SIG-M5 treated with dmso at 0.1 percent for 504 hours (cell line): ENCODE results near the gene F2RL3.
"Not testable (repeated sequence)": the region's sequence is repeated elsewhere in the genome, so short reads cannot be mapped to it uniquely, and the experiment has no call there.

Experiments
- DNase-seq: peaks from one replicate; lab custom pipeline; 2025; ENCODE audit not compliant: unreplicated experiment; lab: John Stamatoyannopoulos, UW

The F2RL3 gene

DNA sequence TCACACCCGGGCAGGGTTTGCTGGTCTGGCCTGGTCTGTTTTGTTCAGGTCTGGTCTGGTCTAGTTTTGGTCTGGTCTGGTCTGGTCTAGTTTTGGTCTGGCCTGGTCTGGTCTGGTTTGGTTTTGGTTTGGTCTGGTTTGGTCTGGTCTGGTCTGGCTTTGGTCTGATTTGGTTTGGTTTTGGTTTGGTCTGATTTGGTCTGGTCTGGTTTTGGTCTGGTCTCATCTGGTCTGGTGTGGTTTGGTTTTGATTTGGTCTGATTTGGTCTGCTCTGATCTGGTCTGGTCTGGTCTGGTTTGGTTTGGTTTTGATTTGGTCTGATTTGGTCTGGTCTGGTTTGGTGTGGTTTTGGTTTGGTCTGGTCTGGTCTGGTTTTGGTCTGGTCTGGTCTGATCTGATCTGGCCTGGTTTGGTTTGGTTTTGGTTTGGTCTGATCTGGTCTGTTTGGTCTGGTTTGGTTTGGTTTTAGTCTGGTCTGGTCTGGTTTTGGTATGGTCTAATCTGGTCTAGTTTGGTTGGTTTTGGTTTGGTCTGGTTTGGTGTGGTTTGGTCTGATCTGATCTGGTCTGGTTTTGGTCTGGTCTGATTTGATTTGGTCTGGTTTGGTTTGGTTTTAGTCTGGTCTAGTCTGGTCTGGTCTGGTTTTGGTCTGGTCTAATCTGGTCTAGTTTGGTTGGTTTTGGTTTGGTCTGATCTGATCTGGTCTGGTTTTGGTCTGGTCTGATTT is 14.4 kb upstream of the F2RL3 start:
- DNase-seq = no peak

DNA sequence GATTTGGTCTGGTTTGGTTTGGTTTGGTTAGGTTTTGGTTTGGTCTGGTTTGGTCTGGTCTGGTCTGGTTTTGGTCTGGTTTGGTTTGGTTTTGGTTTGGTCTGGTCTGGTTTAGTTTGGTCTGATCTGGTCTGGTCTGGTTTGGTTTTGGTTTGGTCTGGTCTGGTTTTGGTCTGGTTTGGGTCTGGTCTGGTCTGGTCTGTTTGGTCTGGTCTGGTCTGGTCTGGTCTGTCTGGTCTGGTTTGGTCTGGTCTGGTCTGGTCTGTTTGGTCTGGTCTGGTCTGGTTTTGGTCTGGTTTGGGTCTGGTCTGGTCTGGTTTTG is 13.9 kb upstream of the F2RL3 start:
- DNase-seq = not testable (repeated sequence)

DNA sequence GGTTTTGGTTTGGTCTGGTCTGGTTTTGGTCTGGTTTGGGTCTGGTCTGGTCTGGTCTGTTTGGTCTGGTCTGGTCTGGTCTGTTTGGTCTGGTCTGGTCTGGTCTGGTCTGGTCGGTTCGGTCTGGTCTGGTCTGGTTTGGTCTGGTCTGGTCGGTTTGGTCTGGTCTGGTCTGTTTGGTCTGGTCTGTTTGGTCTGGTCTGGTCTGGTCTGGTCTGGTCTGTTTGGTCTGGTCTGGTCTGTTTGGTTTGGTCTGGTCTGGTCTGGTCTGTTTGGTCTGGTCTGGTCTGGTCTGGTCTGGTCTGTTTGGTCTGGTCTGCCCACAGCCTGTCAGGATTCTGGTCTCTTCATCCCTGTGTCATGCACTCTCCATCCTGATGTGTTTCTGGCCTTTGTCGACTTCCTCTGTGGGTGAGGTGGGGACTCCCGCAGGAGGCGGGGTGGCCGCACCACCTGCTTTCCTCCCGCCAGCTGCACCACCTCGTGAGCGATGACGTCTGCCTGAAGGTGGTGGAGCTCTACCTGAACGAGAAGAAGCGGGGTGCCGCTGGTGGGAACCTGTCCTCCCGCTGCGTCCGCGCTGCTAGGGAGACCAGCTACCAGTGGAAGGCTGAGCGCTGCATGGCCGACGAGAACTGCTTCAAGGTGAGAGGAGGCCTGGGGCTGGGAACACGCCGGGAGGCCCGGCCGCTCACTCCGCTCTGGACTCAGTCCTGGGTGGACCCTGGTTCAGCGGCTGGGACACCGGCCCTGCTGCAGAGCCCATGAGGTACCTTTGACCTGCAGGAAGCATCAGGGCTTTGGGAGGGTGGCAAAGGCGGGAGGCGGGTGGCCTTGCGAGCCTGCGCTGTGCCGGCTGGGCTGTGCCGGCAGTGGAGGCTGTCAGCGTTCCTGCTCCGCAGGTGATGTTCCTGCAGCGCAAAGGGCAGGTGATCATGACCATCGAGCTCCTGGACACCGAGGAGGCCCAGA is 12.9 kb upstream of the F2RL3 start:
- DNase-seq = no peak

DNA sequence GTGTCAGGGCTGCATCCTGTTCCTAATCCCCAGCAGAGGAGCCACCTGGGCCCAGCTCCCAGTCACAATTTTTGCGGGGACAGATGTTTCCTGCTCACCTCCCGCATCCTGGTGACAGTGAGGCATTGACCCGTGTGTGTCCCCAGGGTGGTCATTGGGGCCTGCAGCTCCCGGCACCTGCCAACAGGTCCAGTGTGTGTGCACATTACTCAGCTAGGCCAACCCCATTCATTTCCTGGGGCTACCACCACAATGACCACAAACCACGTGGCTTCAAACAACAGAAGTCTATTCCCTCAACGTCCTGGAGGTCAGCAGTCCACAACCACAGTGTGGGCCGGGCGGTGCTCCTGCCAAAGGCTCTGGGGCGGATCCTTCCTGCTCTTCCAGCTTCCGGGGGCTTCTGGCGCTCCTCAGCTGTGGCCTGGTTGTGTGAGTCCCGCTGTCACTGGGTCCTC is 11.9 kb upstream of the F2RL3 start:
- DNase-seq = no peak

DNA sequence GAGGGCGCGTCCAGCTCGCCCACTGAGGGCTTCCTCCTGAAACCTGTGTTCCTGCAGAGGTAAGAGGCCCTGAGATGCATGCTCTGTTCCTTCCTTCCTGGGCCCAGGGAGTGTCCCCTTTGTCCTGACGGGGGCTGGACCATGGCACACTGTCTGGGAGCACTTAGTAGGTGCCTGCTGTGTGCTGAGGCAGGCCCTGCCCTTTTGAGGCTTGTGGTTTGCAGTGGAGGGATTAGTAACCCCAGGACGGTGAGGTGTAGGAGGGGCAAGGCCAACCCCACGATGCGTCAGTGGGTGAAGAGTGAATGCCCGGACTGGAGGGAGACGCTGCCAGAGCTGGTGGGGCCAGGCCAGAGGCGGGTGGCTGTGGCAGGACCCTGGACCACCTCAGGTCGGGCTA is 11.2 kb upstream of the F2RL3 start:
- no peak for DNase-seq

DNA sequence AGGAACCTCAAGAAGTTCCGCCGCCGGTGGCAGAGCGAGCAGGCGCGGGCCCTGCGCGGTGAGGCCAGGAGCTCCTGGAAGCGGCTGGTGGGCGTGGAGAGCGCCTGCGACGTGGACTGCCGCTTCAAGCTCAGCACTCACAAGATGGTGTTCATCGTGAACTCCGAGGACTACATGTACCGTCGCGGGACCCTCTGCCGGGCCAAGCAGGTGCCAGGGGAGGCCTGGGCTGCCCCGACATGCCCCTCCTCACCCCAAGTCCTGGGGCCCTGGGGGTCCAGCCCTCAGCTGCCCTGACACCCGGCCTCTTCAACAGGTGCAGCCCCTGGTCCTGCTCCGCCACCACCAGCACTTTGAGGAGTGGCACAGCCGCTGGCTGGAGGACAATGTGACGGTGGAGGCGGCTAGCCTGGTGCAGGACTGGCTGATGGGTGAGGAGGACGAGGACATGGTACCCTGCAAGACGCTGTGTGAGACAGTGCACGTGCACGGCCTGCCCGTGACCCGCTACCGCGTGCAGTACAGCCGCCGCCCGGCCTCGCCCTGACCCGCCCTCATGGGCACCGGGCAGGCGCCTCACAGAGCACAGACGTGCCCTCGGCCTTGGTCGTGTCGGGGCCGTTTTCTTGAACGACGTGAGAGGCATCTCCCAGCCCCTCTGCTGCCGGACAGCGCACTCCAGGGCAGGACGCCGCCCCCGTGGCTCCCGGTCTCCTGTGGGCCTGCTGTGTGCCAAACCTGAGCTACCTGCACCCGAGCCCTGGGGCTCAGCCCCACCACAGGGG is 10.4 kb upstream of the F2RL3 start:
- DNase-seq = no peak

DNA sequence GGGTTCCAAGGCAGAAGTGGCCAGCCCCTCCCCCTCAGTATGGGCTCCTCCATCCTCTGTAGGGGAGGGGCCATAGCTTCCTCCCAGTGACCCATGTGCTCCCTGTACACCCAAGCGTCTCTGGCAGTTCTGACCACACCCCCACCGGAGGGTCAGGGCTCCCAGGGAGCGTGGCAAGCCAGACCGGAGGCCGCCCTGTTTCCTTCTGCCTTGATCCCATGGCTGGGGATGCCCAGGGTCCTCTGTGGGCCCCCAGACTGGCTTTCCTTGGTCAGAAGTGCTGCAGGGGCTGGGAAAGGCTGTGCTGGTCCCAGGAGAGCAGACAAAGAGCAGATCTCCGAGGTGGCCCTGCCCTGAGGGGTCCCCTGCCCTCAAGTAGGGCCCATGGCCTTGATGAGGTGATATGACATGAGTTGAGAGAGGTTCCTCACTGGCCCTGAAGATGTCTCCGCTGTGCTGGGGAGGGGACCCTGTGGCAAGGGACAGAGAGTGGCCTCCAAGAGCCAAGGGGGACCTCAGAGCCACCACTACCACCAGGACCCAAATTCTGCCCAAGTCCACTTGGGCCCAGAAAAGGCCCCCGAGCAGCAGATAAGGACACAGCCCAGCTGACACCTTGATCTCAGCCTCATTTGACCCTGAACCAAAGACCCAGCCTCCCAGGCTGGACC is 7.8 kb upstream of the F2RL3 start:
- DNase-seq = no peak

DNA sequence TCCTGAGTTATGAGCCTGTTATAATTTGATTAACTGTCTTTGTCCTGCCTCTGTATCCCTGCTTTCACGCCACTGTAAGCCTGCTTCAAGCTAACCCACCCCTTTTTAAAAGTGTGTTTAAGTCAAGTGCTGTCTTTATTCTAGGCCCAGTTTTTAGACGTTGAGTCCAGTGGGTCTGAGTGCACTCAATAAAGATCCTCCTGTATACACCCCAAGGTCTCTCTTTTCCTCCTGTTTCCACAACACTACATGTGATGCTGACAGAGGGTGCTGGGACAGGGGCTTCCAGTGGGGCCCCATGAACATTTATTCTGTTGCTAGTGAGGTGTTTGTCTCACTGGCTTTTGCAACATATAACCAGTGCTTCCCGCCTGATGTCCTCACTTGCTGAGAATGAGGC is 6.7 kb upstream of the F2RL3 start:
- DNase-seq = no peak

DNA sequence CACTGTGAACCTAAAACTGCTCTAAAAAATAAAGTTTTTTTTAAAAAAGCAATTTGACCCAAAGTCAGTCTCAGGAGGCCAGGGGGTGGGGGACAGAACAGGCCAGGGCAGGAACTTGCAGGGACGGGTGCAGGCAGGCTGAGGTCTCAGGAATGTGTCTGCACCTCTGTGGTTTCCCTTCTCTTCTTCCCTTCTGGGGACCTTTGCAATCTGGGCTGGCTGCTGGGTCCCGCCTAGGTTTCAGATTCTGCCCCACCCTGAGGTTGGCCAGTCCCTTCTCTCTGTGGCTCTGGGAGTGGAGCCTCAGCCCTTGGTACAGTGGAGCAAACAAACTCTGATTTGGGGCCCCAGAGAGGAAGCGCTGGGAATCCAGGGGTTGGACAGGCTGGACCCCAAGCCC is 5.3 kb upstream of the F2RL3 start:
- DNase-seq = no peak

DNA sequence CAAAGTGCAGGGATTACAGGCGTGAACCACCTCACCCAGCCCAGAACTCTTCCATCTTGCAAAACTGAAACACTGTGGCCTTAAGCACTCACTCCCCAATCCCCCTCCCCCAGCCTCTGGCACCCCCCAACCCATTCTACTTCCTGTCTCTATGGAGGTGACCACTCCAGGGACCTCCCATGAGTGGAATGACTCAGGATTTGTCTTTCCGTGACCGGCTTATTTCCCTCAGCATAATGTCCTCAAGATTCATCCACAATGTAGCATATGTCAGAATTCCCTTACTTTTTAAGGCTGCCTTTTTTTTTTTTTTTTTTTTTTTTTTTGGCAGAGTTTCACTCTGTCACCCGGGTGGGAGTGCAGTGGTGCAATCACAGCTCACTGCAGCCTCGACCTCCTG is 3.6 kb upstream of the F2RL3 start:
- no peak for DNase-seq

DNA sequence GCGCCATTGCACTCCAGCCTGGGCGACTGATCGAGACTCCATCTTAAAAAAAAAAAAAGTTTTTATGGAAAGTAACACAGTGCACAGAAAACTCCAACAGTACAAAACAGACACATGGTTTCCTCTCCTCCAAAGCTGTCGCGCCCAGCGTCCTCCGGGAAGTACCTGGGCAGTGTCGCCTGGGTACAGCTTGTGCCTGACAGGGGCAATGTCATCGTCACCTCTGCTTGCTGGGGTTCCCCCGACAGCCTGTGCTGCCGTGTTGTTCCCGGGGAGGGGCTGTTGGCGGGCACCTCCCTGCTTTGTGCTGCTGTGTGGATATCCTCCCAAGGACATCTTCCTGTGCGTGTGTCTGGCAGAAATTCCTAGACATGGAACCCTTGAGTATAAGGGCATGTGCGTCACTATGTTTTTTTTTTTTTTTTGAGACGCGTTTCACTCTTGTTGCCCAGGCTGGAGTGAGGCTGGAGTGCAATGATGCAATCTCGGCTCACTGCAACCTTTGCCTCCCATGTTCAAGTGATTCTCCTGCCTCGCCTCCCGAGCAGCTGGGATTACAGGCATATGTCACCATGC is 2.4 kb upstream of the F2RL3 start:
- DNase-seq = no peak

DNA sequence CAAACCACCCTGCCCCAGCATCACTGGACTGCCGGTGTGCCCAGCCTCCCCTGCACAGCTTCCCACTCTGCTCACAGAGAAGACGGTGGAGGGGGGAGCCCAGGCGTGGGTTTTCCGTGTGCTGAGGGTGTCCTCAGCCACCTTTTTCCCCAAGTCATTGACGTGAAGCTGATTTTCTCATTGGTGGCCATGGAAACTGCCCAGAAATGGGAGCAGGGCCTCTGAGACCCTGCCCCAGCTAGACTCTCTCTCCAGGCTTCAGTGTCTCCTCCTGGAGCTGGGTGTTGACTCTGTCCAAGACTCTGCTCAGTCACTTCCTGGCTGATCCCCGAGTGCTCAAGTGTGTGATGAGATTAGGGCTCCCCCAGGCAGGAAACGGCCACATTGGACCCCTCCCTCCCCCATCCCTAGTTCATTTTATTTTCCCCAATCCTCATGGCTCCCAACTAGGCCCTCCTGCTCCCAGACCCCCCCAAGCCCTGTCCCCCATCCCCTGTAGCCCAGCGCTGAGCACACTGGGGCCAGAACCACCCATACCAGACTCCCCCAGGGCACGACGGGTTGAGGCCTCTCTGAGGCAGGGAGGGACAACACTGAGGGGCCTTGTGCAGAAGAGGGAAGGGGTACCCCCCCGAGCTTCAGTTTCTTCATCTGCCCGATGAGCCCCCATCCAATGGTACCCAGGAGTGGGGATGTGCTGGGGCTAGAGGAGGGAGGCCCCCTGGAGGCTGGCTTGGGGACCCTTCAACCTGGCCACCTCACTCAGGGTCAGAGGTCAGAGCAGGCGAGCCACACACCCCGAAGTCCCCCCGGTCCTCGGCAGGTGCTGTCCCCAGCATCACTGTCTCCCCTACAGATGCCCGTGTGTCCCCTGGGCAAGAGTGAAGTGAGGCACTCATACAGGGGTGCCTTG is 1.2 kb upstream of the F2RL3 start:
- no peak for DNase-seq

DNA sequence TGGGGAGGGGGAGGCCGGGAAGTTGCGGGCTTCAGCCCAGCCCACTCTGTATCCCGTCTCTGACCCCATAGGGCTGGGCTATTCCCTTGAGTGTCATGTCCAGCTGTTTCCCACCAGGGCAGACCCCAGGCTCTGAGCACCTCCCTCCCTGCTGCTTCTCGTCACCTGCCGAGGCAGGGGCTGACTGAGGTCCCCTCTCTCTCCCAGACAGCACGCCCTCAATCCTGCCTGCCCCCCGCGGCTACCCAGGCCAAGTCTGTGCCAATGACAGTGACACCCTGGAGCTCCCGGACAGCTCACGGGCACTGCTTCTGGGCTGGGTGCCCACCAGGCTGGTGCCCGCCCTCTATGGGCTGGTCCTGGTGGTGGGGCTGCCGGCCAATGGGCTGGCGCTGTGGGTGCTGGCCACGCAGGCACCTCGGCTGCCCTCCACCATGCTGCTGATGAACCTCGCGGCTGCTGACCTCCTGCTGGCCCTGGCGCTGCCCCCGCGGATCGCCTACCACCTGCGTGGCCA is 625 bp downstream of the F2RL3 start:
- DNase-seq = no peak

DNA sequence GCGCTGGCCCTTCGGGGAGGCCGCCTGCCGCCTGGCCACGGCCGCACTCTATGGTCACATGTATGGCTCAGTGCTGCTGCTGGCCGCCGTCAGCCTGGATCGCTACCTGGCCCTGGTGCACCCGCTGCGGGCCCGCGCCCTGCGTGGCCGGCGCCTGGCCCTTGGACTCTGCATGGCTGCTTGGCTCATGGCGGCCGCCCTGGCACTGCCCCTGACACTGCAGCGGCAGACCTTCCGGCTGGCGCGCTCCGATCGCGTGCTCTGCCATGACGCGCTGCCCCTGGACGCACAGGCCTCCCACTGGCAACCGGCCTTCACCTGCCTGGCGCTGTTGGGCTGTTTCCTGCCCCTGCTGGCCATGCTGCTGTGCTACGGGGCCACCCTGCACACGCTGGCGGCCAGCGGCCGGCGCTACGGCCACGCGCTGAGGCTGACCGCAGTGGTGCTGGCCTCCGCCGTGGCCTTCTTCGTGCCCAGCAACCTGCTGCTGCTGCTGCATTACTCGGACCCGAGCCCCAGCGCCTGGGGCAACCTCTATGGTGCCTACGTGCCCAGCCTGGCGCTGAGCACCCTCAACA is 1.2 kb downstream of the F2RL3 start:
- DNase-seq = no peak

DNA sequence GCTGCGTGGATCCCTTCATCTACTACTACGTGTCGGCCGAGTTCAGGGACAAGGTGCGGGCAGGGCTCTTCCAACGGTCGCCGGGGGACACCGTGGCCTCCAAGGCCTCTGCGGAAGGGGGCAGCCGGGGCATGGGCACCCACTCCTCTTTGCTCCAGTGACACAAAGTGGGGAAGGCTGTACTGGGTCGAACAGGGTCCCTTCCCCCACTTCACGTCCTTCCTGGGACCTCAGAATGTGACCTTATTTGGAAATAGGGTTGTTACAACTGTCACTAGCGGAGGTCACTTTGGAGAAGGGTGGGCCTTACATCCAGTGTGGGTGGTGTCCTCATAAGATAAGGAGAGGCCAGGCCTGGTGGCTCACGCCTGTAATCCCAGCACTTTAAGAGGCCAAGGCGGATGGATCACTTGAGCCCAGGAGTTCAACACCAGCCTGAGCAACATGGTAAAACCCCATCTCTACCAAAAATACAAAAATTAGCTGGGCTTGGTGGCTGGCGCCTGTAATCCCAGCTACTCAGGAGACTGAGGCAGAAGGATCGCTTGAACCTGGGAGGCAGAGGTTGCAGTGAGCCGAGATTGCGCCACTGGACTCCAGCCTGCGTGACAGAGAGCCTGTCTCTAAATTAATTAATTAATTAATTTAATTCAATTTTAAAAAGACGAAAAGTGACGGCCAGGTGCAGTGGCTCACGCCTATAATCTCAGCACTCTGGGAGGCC is 1.8 kb downstream of the F2RL3 start:
- DNase-seq = no peak

DNA sequence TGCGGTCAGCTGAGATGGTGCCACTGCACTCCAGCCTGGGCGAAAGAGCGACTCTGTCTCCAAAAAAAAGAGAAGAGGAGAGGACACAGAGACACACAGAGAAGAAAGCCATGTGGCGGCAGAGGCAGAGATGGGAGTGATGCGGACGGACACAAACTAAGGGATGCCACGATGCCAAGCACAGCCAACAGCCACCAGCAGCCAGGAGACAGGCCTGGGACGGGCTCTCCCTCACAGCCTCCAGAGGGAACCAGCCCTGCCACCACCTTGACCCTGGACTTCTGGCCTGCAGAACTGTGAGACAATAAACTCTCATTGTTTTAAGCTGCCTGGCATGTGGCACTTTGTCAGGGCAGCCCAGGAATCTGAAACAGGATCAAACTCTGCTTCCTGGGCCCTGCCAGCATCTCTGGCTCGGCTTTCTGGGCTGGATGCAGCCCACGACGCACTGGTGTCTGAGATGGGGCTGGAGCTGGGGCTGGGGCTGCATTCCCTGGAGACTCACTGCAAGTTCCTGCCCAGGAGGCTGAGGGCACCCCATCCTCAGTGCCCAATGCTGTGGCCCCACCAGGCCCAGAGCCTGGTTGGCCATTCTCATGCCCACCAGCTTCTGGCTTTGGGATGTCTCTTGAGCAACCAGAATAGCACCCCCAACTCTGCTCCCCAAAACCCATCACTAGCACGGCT is 3.0 kb downstream of the F2RL3 start:
- DNase-seq = no peak

DNA sequence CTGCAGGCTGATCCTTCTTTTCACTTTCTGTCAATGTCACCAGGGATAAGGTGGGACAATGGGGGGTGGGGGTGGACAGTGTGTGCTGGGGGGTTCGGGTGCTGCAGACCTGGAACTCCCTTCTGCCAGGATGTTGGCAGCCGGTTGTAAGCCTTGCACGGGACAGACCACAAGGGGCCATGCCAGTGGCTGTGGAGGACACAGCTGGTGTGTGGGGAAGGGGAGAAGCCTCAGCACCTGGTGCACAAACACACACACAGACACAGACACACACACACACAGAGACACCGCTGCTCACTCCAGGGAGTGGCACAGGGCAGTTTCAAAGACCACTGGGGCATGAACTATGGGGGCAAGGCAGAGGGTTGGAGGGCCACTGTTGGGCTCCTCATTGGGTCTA is 3.6 kb downstream of the F2RL3 start:
- no peak for DNase-seq
